Heart right ventricle (tissue), 16 donors: ENCODE measurements around the gene GEN1. TPM values are rescaled to one million over a fixed set of nuclear protein-coding genes. Genes with fewer than 3 reads are reported as not detected.

Experiments used
- ATAC-seq, 8 donors: fragments of 200-7000 bp; cut with Tn5 transposase; one replicate each; pipeline ENCODE4 v1.9.1; 2020; ENCODE audit warnings: mild to moderate bottlenecking in 8 of 8, moderate library complexity in 8 of 8, moderate number of reproducible peaks in 1 of 8
- DNase-seq, 2 donors: peaks; one replicate each; pipeline ENCODE4 v3.0.0-alpha.2; 2020
- H3K27ac ChIP-seq, 10 donors: fragments of 200-600 bp; sonication (generic) in 2 of 10; one replicate each; pipeline versions ENCODE4 v1.5.0 to v1.8.0; 2020 to 2022; ENCODE audit warnings: mild to moderate bottlenecking in 3 of 10
- H3K27me3 ChIP-seq, 7 donors: fragments of 200-600 bp; one replicate each; pipeline ENCODE4 v1.8.0; 2021 to 2022; ENCODE audit warnings: mild to moderate bottlenecking in 2 of 7
- H3K36me3 ChIP-seq, 9 donors: fragments of 200-600 bp; sonication (generic) in 1 of 9; one replicate each; pipeline versions ENCODE4 v1.5.0 to v1.8.0; 2020 to 2022; ENCODE audit warnings: mild to moderate bottlenecking in 2 of 9
- H3K4me1 ChIP-seq, 9 donors: fragments of 200-600 bp; sonication (generic) in 1 of 9; one replicate each; pipeline versions ENCODE4 v1.5.0 to v1.8.0; 2020 to 2022; ENCODE audit warnings: mild to moderate bottlenecking in 4 of 9
- H3K4me3 ChIP-seq, 10 donors: fragments of 200-600 bp; sonication (generic) in 2 of 10; one replicate each; pipeline versions ENCODE4 v1.5.0 to v1.8.0; 2020 to 2022; ENCODE audit warnings: mild to moderate bottlenecking in 7 of 10, moderate library complexity in 2 of 10
- H3K9me3 ChIP-seq, 11 donors: fragments of 200-600 bp in 10 of 11; sonication (generic) in 2 of 11; one replicate each; pipeline versions ENCODE4 v1.5.0 to v1.8.0; 2013 to 2022; ENCODE audit warnings: mild to moderate bottlenecking in 2 of 11, control low read depth in 1 of 11, moderate library complexity in 1 of 11
- WGBS, 2 donors: extraction: QIAGEN DNeasy Blood & Tissue Kit; methylation state at CpG; one replicate each; pipeline ENCODE4 v1.1.7; 2013; ENCODE audit warnings: inconsistent platforms in 1 of 2; 5-methylcytosine and 5-hydroxymethylcytosine counted together
- intact Hi-C, 10 donors: fragments of 100-400 bp; cut with DNase I; formaldehyde crosslinking; loops; one replicate each; pipeline versions ENCODE4 v1.11.1 to v1.14.2; 2022
- polyA plus RNA-seq, 2 donors: library from polyadenylated mRNA; stranded (reverse); fragments of 200-250 nt; gene quantifications; one replicate each; pipeline ENCODE4 v1.2.3, GENCODE V29; 2013
- total RNA-seq, 10 donors: library from RNA; stranded (reverse); fragmentation: NEBNext Ultra II Directional in 3 of 10; extraction: Animal tissue kit (Norgen Biotek cat#: 25700) in 3 of 10; gene quantifications; one replicate each; pipeline versions ENCODE4 v1.2.1 to v1.2.4, GENCODE V29; 2021 to 2023
- TF ChIP-seq, protein P1 (sequence below), 9 donors: fragments of 200-600 bp; sonication (generic) in 2 of 9; IDR thresholded peaks; one replicate each; pipeline versions ENCODE4 v1.5.0 to v1.8.0; 2021 to 2022; ENCODE audit warnings: antibody characterized with exemption in 9 of 9, mild to moderate bottlenecking in 5 of 9, moderate library complexity in 1 of 9
- donor health status: Arrhythmogenic right ventricular cardiomyopathy.
- donor health status: ischemic (EF 13 %, LVEDD 7.1; RV severe dilation, severe dysfunction).
- donor health status: healthy with polysubstance abuse.
- donor health status: DM: no; HTN: yes; CAD: no.
- donor health status: DM: no; HTN: no; CAD: no.
- donor health status: ischemic (EF 25% LVEDD 6.9; RV normal size, moderate dysfunction).
- donor health status: ischemic (EF 25% LVEDD 5.7; RV mildly dilated, moderate dysfunction).
- donor health status: healthy.
- donor health status: DM: yes; HTN: yes; CAD: no.
- donor health status: Ischemic cardiomyopathy.
- donor health status: ischemic (EF 35%, LVEDD 5.7; RV mildly dilated, moderate dysfunction).
- donor health status: nonischemic (EF 11% LVEDD 7.7; RV severe dilation, severe dysfunction).
- donor health status: DM: yes; HTN: yes; CAD: no.
- donor health status: PGD.
- donor health status: ischemic (EF 29% LVEDD 5.4; RV normal size, mild dysfunction).
- donor health status: nonischemic (EF 23%, LVEDD 6.1; RV moderate dilation, normal function).

GEN1 gene
- total and polyA plus RNA-seq, 12 donors: 0.71 to 5.4 (median 3.8) TPM

DNA sequence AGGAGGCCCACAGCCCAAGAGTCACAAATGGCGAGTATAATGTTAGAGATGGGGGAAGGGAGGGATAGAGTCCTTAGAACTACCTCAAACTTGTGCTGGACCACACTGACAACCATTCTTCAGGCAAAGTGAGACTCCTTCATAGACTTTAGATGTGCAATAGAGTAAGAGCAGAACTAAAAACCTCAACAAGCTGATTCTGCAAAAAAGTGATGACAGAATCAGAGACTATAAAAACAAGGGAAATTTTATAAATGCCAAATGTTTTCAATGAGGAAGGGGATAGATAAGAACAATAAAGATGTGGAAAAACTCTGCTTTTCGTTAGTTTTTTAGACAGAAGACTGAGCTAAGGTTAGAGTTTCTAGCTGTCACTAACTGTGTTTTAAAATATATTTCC lies 18.1 kb upstream of the GEN1 start:
- peaks cover 0 to 21% (median 0%) of the 10 kb centered on the region in 9 donors for H3K4me1 ChIP-seq
- H3K27me3 ChIP-seq: no peaks in the 10 kb centered on the region
- WGBS, 2 donors: 91 to 94% methylated on average over 2 of the region's 2 CpGs
- H3K27ac ChIP-seq: peak overlapping the region in 3 of 10 donors; percentile 16 to 68 (median 19)
- H3K4me3 ChIP-seq: no peak overlapping the region
- peaks cover 0 to 96% (median 32%) of the 10 kb centered on the region in 9 donors for H3K36me3 ChIP-seq
- no peak for ATAC-seq
- no peaks in the 10 kb centered on the region for H3K9me3 ChIP-seq
- intact Hi-C loops: loop anchor here in 1 of 10 donors (10.0 kb wide), 1 partner anchor 99 kb away; no protein-coding TSS in a partner anchor
- TF ChIP-seq, protein P1, sequence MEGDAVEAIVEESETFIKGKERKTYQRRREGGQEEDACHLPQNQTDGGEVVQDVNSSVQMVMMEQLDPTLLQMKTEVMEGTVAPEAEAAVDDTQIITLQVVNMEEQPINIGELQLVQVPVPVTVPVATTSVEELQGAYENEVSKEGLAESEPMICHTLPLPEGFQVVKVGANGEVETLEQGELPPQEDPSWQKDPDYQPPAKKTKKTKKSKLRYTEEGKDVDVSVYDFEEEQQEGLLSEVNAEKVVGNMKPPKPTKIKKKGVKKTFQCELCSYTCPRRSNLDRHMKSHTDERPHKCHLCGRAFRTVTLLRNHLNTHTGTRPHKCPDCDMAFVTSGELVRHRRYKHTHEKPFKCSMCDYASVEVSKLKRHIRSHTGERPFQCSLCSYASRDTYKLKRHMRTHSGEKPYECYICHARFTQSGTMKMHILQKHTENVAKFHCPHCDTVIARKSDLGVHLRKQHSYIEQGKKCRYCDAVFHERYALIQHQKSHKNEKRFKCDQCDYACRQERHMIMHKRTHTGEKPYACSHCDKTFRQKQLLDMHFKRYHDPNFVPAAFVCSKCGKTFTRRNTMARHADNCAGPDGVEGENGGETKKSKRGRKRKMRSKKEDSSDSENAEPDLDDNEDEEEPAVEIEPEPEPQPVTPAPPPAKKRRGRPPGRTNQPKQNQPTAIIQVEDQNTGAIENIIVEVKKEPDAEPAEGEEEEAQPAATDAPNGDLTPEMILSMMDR (IDR thresholded peaks at IDR 0.05): no peak
- no peak for DNase-seq

DNA sequence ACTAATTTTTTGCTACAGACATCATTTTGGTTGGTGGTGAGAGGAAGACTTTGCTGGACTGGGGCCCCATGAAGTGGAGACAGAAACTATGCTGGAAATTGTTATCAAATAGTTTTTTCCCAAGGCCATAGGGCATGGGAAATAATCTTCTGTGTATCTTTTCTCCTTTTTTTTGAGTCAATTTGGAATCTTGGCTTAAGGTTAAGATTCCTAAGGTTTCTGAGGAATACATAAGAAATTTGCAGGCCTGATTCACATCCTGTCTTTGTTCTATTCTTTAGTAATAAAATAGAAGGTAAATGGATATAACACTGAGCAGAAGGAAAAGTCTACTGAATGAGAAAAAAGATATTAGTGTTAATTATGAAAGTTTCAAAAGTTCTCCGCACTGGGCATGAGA lies 16.9 kb upstream of the GEN1 start:
- WGBS, 2 donors: 69 to 76% methylated on average over 1 of the region's 1 CpG
- intact Hi-C loops: loop anchor here in 1 of 10 donors (10.0 kb wide), 1 partner anchor 98 kb away; no protein-coding TSS in a partner anchor
- H3K27me3 ChIP-seq: no peaks in the 10 kb centered on the region
- ATAC-seq (peak in 1 of 8 donors; percentile 33), DNase-seq (no peak)
- peak overlapping the region in 8 of 10 donors; percentile 8 to 68 (median 22) for H3K27ac ChIP-seq
- H3K4me3 ChIP-seq: no peak overlapping the region
- H3K4me1 ChIP-seq: peaks cover 0 to 21% (median 0%) of the 10 kb centered on the region in 9 donors
- TF ChIP-seq, protein P1 (IDR thresholded peaks at IDR 0.05): no peak
- no peaks in the 10 kb centered on the region for H3K9me3 ChIP-seq
- H3K36me3 ChIP-seq: peaks cover 0 to 96% (median 24%) of the 10 kb centered on the region in 9 donors

DNA sequence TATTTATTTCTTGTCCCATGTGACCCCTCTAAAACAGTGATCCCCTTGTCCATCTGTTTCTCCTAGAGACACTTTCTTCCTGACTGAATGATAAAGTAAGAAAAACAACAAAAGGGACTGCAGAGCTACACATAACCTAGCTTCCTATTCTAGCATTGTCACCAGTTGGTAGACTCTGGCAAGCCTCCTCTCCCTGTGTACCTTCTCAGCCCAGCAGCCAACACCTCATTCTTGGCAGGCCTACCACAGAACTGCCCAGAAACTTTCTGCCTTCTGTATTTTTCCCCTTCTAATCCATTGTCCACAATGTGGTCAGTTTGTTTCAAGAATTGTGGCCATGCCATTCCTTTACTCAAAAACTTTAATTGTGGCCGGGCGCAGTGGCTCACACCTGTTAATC lies 13.7 kb upstream of the GEN1 start:
- 98% methylated on average over 2 of the region's 2 CpGs for WGBS, 2 donors
- intact Hi-C loops: no loop called here

DNA sequence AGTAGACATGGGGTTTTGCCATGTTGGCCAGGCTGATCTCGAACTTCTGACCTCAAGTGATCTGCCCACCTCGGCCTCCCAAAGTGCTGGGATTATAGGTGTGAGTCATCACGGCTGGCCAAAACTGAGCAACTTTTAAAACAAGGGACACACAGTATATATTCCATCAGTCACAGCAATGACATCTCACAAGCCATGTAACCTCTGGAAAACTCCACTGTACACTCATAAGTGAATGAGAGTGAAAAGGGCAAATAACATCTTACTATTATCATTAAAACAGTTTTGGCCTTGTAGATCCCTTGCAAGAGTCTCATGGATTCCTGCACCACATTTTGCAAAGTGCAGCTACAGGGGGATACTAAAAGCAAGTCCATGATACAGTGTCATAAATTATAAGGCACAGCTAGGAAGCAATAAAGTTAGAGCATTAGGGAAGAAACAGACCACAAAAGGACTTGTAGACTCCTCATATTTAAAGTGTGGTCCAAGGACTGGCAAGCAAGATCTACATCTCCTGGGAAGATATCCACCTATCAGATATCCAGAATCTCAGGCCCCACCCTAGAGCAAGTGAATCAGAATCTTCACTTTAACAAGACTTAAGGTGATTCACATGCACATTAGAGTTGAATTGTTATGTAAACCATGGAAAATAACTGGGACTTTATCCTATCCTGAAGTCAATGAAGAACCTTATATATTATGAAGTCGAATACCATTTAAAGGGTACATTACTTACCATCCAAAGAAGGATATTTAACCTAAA lies 6.1 kb upstream of the GEN1 start:
- 87 to 90% methylated on average over 4 of the region's 4 CpGs for WGBS, 2 donors
- H3K9me3 ChIP-seq: no peaks in the 10 kb centered on the region

More for the DNA sequence above, 13.7 kb upstream of the GEN1 start:
- Histone ChIP-seq H3K27ac (peak overlapping the region in 1 of 10 donors; percentile 37), H3K4me3 (no peak overlapping the region), H3K36me3 (peaks cover 0 to 95% (median 15%) of the 10 kb centered on the region in 9 donors), H3K27me3 (no peaks in the 10 kb centered on the region), H3K4me1 (peaks cover 0 to 21% (median 0%) of the 10 kb centered on the region in 9 donors), H3K9me3 (no peaks in the 10 kb centered on the region)
- peak in 3 of 8 donors; percentile 50 to 84 (median 72) for ATAC-seq
- TF ChIP-seq, protein P1 (IDR thresholded peaks at IDR 0.05): no peak
- DNase-seq: no peak

More for the DNA sequence above, 6.1 kb upstream of the GEN1 start:
- DNase-seq: no peak
- TF ChIP-seq, protein P1 (IDR thresholded peaks at IDR 0.05): no peak
- Histone ChIP-seq H3K4me1 (peaks cover 0 to 25% (median 14%) of the 10 kb centered on the region in 9 donors), H3K36me3 (peaks cover 0 to 25% (median 8%) of the 10 kb centered on the region in 9 donors), H3K27ac (no peak overlapping the region), H3K27me3 (no peaks in the 10 kb centered on the region), H3K4me3 (no peak overlapping the region)
- intact Hi-C loops: no loop called here
- ATAC-seq: no peak
